ENCODE data around the gene MBNL1. TPM values are rescaled to one million over a fixed set of nuclear protein-coding genes. Genes with fewer than 3 reads are reported as not detected.

The MBNL1 gene
- total RNA-seq, 4 donors from 2014 or later = 353 to 653 (median 495) TPM

DNA sequence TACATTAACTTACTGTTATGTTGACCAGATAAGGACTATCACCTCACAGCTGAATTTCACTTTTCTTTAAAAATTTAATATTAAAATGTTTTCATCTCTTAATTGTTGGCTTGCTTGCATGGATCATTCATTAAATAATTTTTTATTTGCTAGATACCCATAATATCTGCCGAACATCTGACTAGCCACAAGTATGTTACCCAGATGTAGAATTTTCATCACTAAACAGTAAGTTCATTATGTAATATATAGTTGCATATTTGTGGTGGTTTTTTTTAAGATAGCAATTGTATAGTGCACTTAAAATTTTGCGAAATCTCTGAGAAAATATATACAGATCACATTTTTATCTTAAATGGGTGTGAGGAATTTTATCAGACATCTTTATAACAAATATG, 190.4 kb downstream of the MBNL1 start:
- 86 to 87% methylated on average over 2 of the region's 2 CpGs for WGBS, 2 donors
- Histone ChIP-seq H3K4me1 (peaks cover 0 to 63% (median 13%) of the 10 kb centered on the region in 4 donors), H3K36me3 (peaks cover 0 to 40% (median 7%) of the 10 kb centered on the region in 3 donors)

DNA sequence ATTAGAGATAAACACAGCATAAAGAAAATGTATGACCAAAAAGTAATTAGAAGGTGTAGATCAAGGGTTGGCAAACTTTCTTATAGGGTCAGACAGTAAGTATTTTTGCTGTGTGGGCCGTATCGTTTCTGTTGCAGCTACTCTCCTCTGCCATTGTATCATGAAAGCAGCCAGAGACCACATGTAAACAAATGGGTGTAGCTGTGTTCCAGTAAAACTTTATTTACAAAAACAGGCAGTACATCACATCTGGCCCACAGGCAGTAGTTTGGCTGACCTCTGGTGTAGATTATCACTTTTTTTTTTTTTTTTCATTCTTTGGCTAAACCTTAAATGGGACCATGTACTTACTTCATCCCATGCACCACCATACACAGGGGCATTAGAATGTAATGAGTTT, 190.8 kb downstream of the MBNL1 start:
- Histone ChIP-seq H3K4me3 (no peak overlapping the region), H3K27ac (no peak overlapping the region), H3K36me3 (peaks cover 0 to 40% (median 7%) of the 10 kb centered on the region in 3 donors), H3K9me3 (no peaks in the 10 kb centered on the region), H3K27me3 (no peaks in the 10 kb centered on the region), H3K4me1 (peaks cover 0 to 61% (median 13%) of the 10 kb centered on the region in 4 donors)
- no peak for TF ChIP-seq EP300 (IDR thresholded peaks at IDR 0.05)
- TF ChIP-seq, protein P1, sequence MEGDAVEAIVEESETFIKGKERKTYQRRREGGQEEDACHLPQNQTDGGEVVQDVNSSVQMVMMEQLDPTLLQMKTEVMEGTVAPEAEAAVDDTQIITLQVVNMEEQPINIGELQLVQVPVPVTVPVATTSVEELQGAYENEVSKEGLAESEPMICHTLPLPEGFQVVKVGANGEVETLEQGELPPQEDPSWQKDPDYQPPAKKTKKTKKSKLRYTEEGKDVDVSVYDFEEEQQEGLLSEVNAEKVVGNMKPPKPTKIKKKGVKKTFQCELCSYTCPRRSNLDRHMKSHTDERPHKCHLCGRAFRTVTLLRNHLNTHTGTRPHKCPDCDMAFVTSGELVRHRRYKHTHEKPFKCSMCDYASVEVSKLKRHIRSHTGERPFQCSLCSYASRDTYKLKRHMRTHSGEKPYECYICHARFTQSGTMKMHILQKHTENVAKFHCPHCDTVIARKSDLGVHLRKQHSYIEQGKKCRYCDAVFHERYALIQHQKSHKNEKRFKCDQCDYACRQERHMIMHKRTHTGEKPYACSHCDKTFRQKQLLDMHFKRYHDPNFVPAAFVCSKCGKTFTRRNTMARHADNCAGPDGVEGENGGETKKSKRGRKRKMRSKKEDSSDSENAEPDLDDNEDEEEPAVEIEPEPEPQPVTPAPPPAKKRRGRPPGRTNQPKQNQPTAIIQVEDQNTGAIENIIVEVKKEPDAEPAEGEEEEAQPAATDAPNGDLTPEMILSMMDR (IDR thresholded peaks at IDR 0.05) = no peak
- no peak for TF ChIP-seq POLR2A (IDR thresholded peaks at IDR 0.05)
- DNase-seq (ENCODE audit: low spot score in 2 of 2) = no peak
- WGBS, 2 donors = 82 to 89% methylated on average over 2 of the region's 2 CpGs

More for the DNA sequence above, 190.4 kb downstream of the MBNL1 start:
- no peaks in the 10 kb centered on the region for H3K9me3 ChIP-seq
- no peaks in the 10 kb centered on the region for H3K27me3 ChIP-seq
- TF ChIP-seq EP300 (IDR thresholded peaks at IDR 0.05) (no peak), POLR2A (IDR thresholded peaks at IDR 0.05) (no peak)
- TF ChIP-seq, protein P1 (IDR thresholded peaks at IDR 0.05) = no peak
- no peak for DNase-seq (ENCODE audit: low spot score in 2 of 2)
- H3K4me3 ChIP-seq = no peak overlapping the region
- no peak overlapping the region for H3K27ac ChIP-seq

DNA sequence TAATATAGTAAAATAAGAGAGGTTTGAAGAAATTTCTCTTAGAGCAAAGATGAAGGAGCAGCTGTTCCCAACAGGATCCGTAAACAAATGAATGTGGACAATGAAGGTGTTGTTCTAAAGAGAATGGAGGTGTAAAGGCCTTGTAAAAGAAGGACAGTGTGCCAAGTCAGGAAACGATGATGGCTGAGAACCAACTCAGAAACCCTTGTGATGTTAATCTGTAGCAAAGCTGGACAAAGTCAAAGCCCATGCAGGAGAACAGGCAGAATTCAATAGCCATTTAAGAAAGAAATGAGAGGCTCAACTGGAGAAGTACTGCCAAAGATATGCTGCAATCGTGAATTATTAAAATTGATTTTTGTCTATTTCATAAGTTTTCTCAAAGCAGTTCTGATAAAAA, 192.2 kb downstream of the MBNL1 start:
- 29 to 30% methylated on average over 3 of the region's 3 CpGs for WGBS, 2 donors
- H3K4me3 ChIP-seq = no peak overlapping the region
- H3K4me1 ChIP-seq = peaks cover 0 to 64% (median 13%) of the 10 kb centered on the region in 4 donors
- no peak for DNase-seq (ENCODE audit: low spot score in 2 of 2)
- no peaks in the 10 kb centered on the region for H3K27me3 ChIP-seq
- TF ChIP-seq, protein P1 (IDR thresholded peaks at IDR 0.05) = no peak
- H3K27ac ChIP-seq = peak overlapping the region in 1 of 4 donors; percentile 51
- peaks cover 0 to 38% (median 7%) of the 10 kb centered on the region in 3 donors for H3K36me3 ChIP-seq
- H3K9me3 ChIP-seq = no peaks in the 10 kb centered on the region

DNA sequence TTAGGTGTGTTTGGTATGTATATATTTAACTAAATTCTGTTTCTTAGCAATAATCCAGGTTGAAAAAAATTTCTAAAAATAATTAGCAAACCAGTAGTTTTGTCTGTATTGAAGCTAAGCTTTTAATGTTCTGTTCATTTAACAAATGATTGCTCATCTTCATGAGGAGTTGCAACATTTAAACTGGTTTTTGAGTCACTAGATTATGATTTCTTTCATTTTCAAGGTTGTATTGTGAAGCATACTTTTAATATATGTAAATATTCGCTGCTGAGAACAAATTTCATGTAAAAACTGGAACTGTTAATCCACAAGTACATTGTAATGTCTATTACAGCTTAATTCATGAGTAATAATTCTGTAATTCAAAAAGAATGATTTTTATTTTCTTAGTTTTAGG, 192.7 kb downstream of the MBNL1 start:
- no peak for TF ChIP-seq POLR2A (IDR thresholded peaks at IDR 0.05)
- no peak for TF ChIP-seq EP300 (IDR thresholded peaks at IDR 0.05)
- TF ChIP-seq, protein P1 (IDR thresholded peaks at IDR 0.05) = no peak
- DNase-seq (ENCODE audit: low spot score in 2 of 2) = no peak
- H3K4me1 ChIP-seq = peaks cover 0 to 68% (median 13%) of the 10 kb centered on the region in 4 donors
- no peaks in the 10 kb centered on the region for H3K9me3 ChIP-seq
- H3K27me3 ChIP-seq = no peaks in the 10 kb centered on the region
- WGBS, 2 donors = 90 to 96% methylated on average over 1 of the region's 1 CpG
- H3K36me3 ChIP-seq = peaks cover 0 to 32% (median 7%) of the 10 kb centered on the region in 3 donors
- peak overlapping the region in 1 of 4 donors; percentile 51 for H3K27ac ChIP-seq
- H3K4me3 ChIP-seq = no peak overlapping the region

DNA sequence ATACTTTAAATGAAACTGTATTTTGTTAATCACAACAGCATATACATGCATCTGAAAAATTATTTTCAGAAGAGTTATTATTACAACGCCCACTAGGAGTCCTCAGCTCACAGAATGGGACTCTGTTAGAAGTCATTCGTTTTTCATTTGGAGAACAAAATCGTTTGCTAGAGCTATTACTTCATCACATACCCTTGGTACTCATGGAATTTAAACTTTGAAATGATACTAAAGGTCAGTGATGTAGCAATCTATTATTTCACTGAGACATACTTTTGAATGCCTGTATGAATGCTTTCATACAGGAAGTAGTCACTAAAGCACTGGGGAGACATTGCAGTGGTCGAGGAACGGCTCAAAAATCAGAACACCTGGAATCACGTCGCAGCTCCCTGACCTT, 198.1 kb downstream of the MBNL1 start:
- no peak for DNase-seq (ENCODE audit: low spot score in 2 of 2)
- Histone ChIP-seq H3K9me3 (no peaks in the 10 kb centered on the region), H3K27ac (no peak overlapping the region), H3K4me3 (no peak overlapping the region), H3K27me3 (no peaks in the 10 kb centered on the region), H3K4me1 (peaks cover 0 to 40% (median 9%) of the 10 kb centered on the region in 4 donors), H3K36me3 (peaks cover 0 to 8% (median 0%) of the 10 kb centered on the region in 3 donors)
- no peak for TF ChIP-seq POLR2A (IDR thresholded peaks at IDR 0.05)
- TF ChIP-seq, protein P1 (IDR thresholded peaks at IDR 0.05) = peak; percentile 32 to 50 (median 43)
- TF ChIP-seq EP300 (IDR thresholded peaks at IDR 0.05) = no peak
- 60% methylated on average over 7 of the region's 7 CpGs for whole genome bisulfite sequencing, 2 donors

Measured in tibial nerve (tissue), 4 donors.